ENCODE data around the gene CMTM4.

DNA sequence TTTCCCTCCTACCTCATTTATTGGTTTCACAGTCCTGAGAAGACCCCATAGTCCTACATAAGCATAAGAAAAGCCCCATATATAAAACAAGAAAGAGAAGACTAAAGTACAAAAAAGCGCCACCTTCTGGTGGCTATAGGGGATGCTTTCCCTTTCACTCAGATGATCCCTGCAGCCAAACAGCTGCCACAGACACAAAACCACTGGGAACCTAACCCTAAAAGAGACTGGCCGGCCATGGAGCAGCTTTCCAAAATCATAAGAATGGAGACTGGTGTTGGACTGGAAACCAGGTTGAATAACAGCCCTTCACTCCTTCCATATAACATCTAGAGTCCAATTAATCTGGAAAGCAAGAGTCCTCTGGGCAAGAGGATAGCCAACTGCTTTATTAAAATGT is 43.5 kb upstream of the CMTM4 start:
- TF ChIP-seq, protein P1, sequence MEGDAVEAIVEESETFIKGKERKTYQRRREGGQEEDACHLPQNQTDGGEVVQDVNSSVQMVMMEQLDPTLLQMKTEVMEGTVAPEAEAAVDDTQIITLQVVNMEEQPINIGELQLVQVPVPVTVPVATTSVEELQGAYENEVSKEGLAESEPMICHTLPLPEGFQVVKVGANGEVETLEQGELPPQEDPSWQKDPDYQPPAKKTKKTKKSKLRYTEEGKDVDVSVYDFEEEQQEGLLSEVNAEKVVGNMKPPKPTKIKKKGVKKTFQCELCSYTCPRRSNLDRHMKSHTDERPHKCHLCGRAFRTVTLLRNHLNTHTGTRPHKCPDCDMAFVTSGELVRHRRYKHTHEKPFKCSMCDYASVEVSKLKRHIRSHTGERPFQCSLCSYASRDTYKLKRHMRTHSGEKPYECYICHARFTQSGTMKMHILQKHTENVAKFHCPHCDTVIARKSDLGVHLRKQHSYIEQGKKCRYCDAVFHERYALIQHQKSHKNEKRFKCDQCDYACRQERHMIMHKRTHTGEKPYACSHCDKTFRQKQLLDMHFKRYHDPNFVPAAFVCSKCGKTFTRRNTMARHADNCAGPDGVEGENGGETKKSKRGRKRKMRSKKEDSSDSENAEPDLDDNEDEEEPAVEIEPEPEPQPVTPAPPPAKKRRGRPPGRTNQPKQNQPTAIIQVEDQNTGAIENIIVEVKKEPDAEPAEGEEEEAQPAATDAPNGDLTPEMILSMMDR (IDR thresholded peaks at IDR 0.05), result peak in 3 of 4 experiments; percentile 23 to 39 (median 34)
- TF ChIP-seq POLR2A (IDR thresholded peaks at IDR 0.05), result no peak

All from uterus (tissue), 2 donors.